K562 (cell line): ENCODE data around the gene TRIM44. TPM values are rescaled to one million over a fixed set of nuclear protein-coding genes. Genes with fewer than 3 reads are reported as not detected.

Experiments used
- ATAC-seq: fragments of 200-7000 bp; cut with Tn5 transposase; 3 replicates; pipeline ENCODE4 v1.9.1; 2020; ENCODE audit warnings: moderate library complexity
- BruUV-seq: library from RNA; stranded (reverse); fragments of 400-500 nt; replicated peaks from 2 replicates; lab custom pipeline; 2021; lab: Mats Ljungman, UMichigan
- CTCF ChIA-PET: fragments of 300-600 bp; formaldehyde crosslinking; extraction: SDS; loops from one replicate; lab custom pipeline; 2021; ENCODE audit warnings: low intra/inter-chr PET ratio; lab: Yijun Ruan, JAX
- POLR2A ChIA-PET: fragments of 300-600, 350-650 bp; sonication (Branson Sonifier 250); formaldehyde crosslinking; extraction: SDS; loops from one replicate; lab custom pipeline; 2021; ENCODE audit warnings: antibody characterized with exemption, inconsistent platforms; lab: Yijun Ruan, JAX
- DNase-seq, 4 experiments: peaks; one replicate each; pipeline versions ENCODE4 v3.0.0 to v3.0.0-alpha.2; 2011 to 2018; ENCODE audit warnings: low spot score in 3 of 4, mixed read lengths in 3 of 4; ENCODE audit errors: extremely low read depth in 1 of 4
- FAIRE-seq: peaks from 2 replicates; lab custom pipeline; 2011; peaks lifted over from hg19 to GRCh38; lab: Jason Lieb, UNC
- H2AFZ ChIP-seq: 2 replicates; pipeline ENCODE4 v1.6.0; 2011; ENCODE audit warnings: low read depth, low read length, control low read depth, inconsistent platforms
- H3K27ac ChIP-seq: fragments of 200-600 bp; 3 replicates; pipeline ENCODE4 v1.8.0; 2011; ENCODE audit warnings: low read depth, mild to moderate bottlenecking, control low read depth, inconsistent platforms, low read length, moderate library complexity, mixed read lengths; ENCODE audit errors: extremely low read depth
- H3K27me3 ChIP-seq, 2 experiments: fragments of 300-600 bp in 1 of 2; 2 replicates in 1 of 2; 3 replicates in 1 of 2; pipeline versions ENCODE4 v1.6.0 to v1.8.0; 2011; ENCODE audit warnings: inconsistent platforms in 2 of 2, low read length in 2 of 2, mild to moderate bottlenecking in 1 of 2, mixed read lengths in 1 of 2, moderate library complexity in 1 of 2; ENCODE audit not compliant: control insufficient read depth in 2 of 2, insufficient read depth in 2 of 2
- H3K36me3 ChIP-seq: fragments of 300-600 bp; 3 replicates; pipeline ENCODE4 v1.8.0; 2011; ENCODE audit warnings: mild to moderate bottlenecking, low read length, inconsistent platforms; ENCODE audit not compliant: control insufficient read depth, insufficient read depth
- H3K4me1 ChIP-seq, 2 experiments: fragments of 200-600 bp in 1 of 2; replicated peaks in 1 of 2; 2 replicates in 1 of 2; 3 replicates in 1 of 2; pipeline versions ENCODE4 v1.5.1 to v1.8.0; 2011; ENCODE audit warnings: inconsistent platforms in 2 of 2, low read length in 2 of 2, mild to moderate bottlenecking in 1 of 2, mixed read lengths in 1 of 2, moderate library complexity in 1 of 2; ENCODE audit not compliant: control insufficient read depth in 2 of 2, insufficient read depth in 2 of 2
- H3K4me2 ChIP-seq: 2 replicates; pipeline ENCODE4 v1.6.1; 2011; ENCODE audit warnings: low read length, control low read depth, inconsistent platforms, mixed read lengths; ENCODE audit not compliant: insufficient read depth
- H3K4me3 ChIP-seq: fragments of 200-600 bp; sonication (generic), shearing (Covaris generic); 2 replicates; pipeline ENCODE4 v1.5.1; 2016; ENCODE audit warnings: control low read depth, inconsistent platforms
- H3K79me2 ChIP-seq: fragments of 200-600 bp; 3 replicates; pipeline ENCODE4 v1.8.0; 2011; ENCODE audit warnings: low read length, inconsistent platforms; ENCODE audit not compliant: control insufficient read depth, insufficient read depth
- H3K9ac ChIP-seq, 2 experiments: 2 replicates each; pipeline versions ENCODE4 v1.6.0 to v1.6.1; 2011; ENCODE audit warnings: low read depth in 2 of 2, low read length in 2 of 2, control low read depth in 1 of 2, inconsistent platforms in 1 of 2, mild to moderate bottlenecking in 1 of 2, mixed read lengths in 1 of 2; ENCODE audit not compliant: insufficient read depth in 1 of 2
- H3K9me1 ChIP-seq: one replicate; pipeline ENCODE4 v1.6.0; 2011; ENCODE audit warnings: inconsistent platforms, mild to moderate bottlenecking, low read length, moderate library complexity; ENCODE audit not compliant: control insufficient read depth, insufficient read depth
- H3K9me3 ChIP-seq: replicated peaks from 2 replicates; pipeline ENCODE4 v1.5.1; 2011; ENCODE audit warnings: low read depth, low read length, inconsistent platforms; ENCODE audit not compliant: control insufficient read depth, insufficient read depth
- H4K20me1 ChIP-seq: replicated peaks from 2 replicates; pipeline ENCODE4 v1.6.1; 2011; ENCODE audit warnings: low read length, inconsistent platforms, mixed read lengths; ENCODE audit not compliant: control insufficient read depth, insufficient read depth
- CBFB ChIP-seq: sonication (generic); formaldehyde crosslinking; IDR thresholded peaks from 2 replicates; pipeline ENCODE4 v1.4.0; 2020; ENCODE audit warnings: mild to moderate bottlenecking, missing genetic modification reagents
- DNMT1 ChIP-seq: fragments of 450-650 bp; IDR thresholded peaks from 2 replicates; pipeline ENCODE4 v1.6.1; 2016; ENCODE audit warnings: antibody characterized with exemption, mild to moderate bottlenecking
- MAZ ChIP-seq, 2 experiments: fragments of 450-650 bp in 1 of 2; sonication (generic) in 1 of 2; formaldehyde crosslinking; IDR thresholded peaks in 1 of 2; conservative IDR thresholded peaks in 1 of 2; 2 replicates each; pipeline versions ENCODE4 v1.4.0 to v1.5.0; 2020; ENCODE audit warnings: mild to moderate bottlenecking in 1 of 2, missing genetic modification reagents in 1 of 2
- PHB2 ChIP-seq: fragments of 450-650 bp; IDR thresholded peaks from 2 replicates; pipeline ENCODE4 v1.6.1; 2017; ENCODE audit warnings: low read depth
- TBL1XR1 ChIP-seq, 2 experiments: IDR thresholded peaks; 2 replicates each; pipeline ENCODE4 v1.6.1; 2012; ENCODE audit warnings: improper control_type of control experiment in 2 of 2, low read length in 2 of 2, mild to moderate bottlenecking in 1 of 2
- TCFL5 ChIP-seq: fragments of 250-450 bp; sonication (Bioruptor Pico); conservative IDR thresholded peaks from 2 replicates; pipeline ENCODE4 v1.6.1; 2021; ENCODE audit warnings: mild to moderate bottlenecking, moderate library complexity, matching md5 sums
- XRCC3 ChIP-seq: fragments of 450-650 bp; IDR thresholded peaks from 2 replicates; pipeline ENCODE4 v1.6.1; 2017; ENCODE audit warnings: mild to moderate bottlenecking, moderate library complexity
- ZNF3 ChIP-seq: fragments of 250-450 bp; sonication (Bioruptor Pico); IDR thresholded peaks from 2 replicates; pipeline ENCODE4 v1.5.0; 2021; ENCODE audit warnings: mild to moderate bottlenecking, moderate library complexity
- ZNF436 ChIP-seq: fragments of 250-450, 450-650 bp; sonication (Bioruptor Pico); formaldehyde crosslinking; IDR thresholded peaks from 2 replicates; pipeline ENCODE4 v1.7.0; 2020; ENCODE audit warnings: mild to moderate bottlenecking
- WGBS: fragments of 100-300 bp; shearing (Covaris generic); methylation state at CpG from one replicate; pipeline ENCODE4 v1.1.6; 2016; ENCODE audit warnings: low coverage, mixed read lengths; ENCODE audit not compliant: insufficient coverage; ENCODE audit errors: missing lambda C conversion rate; 5-methylcytosine and 5-hydroxymethylcytosine counted together
- in situ Hi-C: fragments of 300-500 bp; cut with MboI; formaldehyde crosslinking; loops from 4 replicates; pipeline ENCODE4 v1.15.0; 2018; ENCODE audit warnings: inconsistent platforms, mixed read lengths
- intact Hi-C: fragments of 100-400 bp; cut with micrococcal nuclease; formaldehyde crosslinking; loops from 2 replicates; pipeline ENCODE4 v1.14.2; 2022
- polyA plus RNA-seq, 8 experiments: library from polyadenylated mRNA; depleted of rRNA in 4 of 8; stranded (reverse) in 5 of 8; unstranded in 3 of 8; fragments of >200 nt; fragmentation: Nextera tagmentation in 2 of 8; fragmentation: Illumina TruSeq in 1 of 8; extraction: Ambion mirVana in 2 of 8; extraction: Trizol in 1 of 8; gene quantifications; 2 replicates each; pipeline versions ENCODE4 v1.2.1 to v1.2.3, GENCODE V29; 2011 to 2014; ENCODE audit warnings: inconsistent platforms in 1 of 8, missing spikeins in 1 of 8
- total RNA-seq, 7 experiments: library from RNA; depleted of rRNA in 6 of 7; stranded (reverse); fragments of >200 nt in 6 of 7; fragmentation: Illumina TruSeq in 2 of 7; extraction: Trizol in 2 of 7; gene quantifications; 2 replicates each; pipeline versions ENCODE4 v1.2.1 to v1.2.3, GENCODE V29; 2011 to 2021; ENCODE audit warnings: low replicate concordance in 1 of 7
- TF ChIP-seq, protein P1 (sequence below): fragments of 250-450 bp; sonication (Bioruptor Pico); IDR thresholded peaks from 2 replicates; pipeline ENCODE4 v1.5.0; 2020; ENCODE audit warnings: mild to moderate bottlenecking
- TF ChIP-seq, protein P2 (sequence below): sonication (generic); formaldehyde crosslinking; IDR thresholded peaks from 2 replicates; pipeline ENCODE4 v1.8.0; 2022; ENCODE audit warnings: mild to moderate bottlenecking, missing genetic modification reagents
- TF ChIP-seq, protein P3 (sequence below): sonication (generic); formaldehyde crosslinking; IDR thresholded peaks from 2 replicates; pipeline ENCODE4 v1.8.0; 2022; ENCODE audit warnings: mild to moderate bottlenecking, missing genetic modification reagents
- TF ChIP-seq, protein P4 (sequence below): fragments of 250-450 bp; sonication (Bioruptor Pico); IDR thresholded peaks from 2 replicates; pipeline ENCODE4 v1.5.0; 2021
- TF ChIP-seq, protein P5 (sequence below): IDR thresholded peaks from 3 replicates; pipeline ENCODE4 v1.6.1; 2011; ENCODE audit warnings: borderline replicate concordance, mild to moderate bottlenecking; ENCODE audit not compliant: insufficient read length, insufficient read depth

The TRIM44 gene
- total and polyA plus RNA-seq, 9 of the 15 experiments (the other 6 are each of a cell fraction or from before 2014, with no cell fraction given): 8.3 to 105 (median 37.2) TPM

DNA sequence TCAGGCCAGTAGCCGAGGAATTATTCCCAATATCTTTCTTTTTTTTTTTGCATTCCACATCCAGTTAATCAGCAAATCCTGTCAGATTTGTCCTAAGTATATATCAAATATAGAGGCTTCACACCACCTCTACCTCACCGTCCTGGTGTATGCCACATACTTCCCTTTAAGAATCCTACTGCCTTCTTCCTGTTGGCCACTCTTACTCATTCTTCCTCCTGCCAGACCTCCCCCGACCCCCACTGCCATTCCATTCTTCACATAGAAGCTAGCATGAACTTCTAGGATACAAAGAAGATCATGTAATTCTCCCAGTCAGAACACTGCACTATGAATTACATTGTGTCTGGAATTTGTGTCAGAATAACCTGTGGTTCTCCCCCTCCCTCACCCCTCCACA is 89.5 kb downstream of the TRIM44 start:
- in situ Hi-C loops: no loop called here
- Histone ChIP-seq H3K27ac (no peak overlapping the region), H3K4me2 (no peak overlapping the region), H3K27me3 (no peaks in the 10 kb centered on the region), H3K9ac (no peak overlapping the region), H4K20me1 (no peaks in the 10 kb centered on the region), H3K79me2 (no peaks in the 10 kb centered on the region; the same call in 1 of the 3 replicates), H3K4me1 (no peaks in the 10 kb centered on the region), H3K9me3 (no peaks in the 10 kb centered on the region), H3K36me3 (peaks cover 6% of the 10 kb centered on the region; the same call in 1 of the 3 replicates), H3K9me1 (no peaks in the 10 kb centered on the region), H3K4me3 (no peak overlapping the region), H2AFZ (no peak overlapping the region)
- CTCF ChIA-PET: no interaction called here
- POLR2A ChIA-PET: no interaction called here
- BruUV-seq: no TSS peak
- WGBS: 79% methylated on average over 3 of the region's 3 CpGs
- no peak for ATAC-seq
- no peak for DNase-seq
- no peak for FAIRE-seq
- TF ChIP-seq ZNF3 (no peak), XRCC3 (no peak), TCFL5 (no peak), CBFB (no peak), ZNF436 (CRISPR knock-in tag) (no peak), PHB2 (no peak), MAZ (CRISPR knock-in tag; conservative IDR thresholded peaks at IDR 0.05 in 1 of 2, IDR thresholded peaks at IDR 0.05 in 1 of 2) (no peak), TBL1XR1 (IDR thresholded peaks at IDR 0.05; ENCODE audit: low read length in 2 of 2) (no peak), DNMT1 (no peak)
- TF ChIP-seq, protein P1, sequence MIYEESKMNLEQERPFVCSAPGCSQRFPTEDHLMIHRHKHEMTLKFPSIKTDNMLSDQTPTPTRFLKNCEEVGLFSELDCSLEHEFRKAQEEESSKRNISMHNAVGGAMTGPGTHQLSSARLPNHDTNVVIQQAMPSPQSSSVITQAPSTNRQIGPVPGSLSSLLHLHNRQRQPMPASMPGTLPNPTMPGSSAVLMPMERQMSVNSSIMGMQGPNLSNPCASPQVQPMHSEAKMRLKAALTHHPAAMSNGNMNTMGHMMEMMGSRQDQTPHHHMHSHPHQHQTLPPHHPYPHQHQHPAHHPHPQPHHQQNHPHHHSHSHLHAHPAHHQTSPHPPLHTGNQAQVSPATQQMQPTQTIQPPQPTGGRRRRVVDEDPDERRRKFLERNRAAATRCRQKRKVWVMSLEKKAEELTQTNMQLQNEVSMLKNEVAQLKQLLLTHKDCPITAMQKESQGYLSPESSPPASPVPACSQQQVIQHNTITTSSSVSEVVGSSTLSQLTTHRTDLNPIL (CRISPR knock-in tag): no peak
- TF ChIP-seq, protein P2, sequence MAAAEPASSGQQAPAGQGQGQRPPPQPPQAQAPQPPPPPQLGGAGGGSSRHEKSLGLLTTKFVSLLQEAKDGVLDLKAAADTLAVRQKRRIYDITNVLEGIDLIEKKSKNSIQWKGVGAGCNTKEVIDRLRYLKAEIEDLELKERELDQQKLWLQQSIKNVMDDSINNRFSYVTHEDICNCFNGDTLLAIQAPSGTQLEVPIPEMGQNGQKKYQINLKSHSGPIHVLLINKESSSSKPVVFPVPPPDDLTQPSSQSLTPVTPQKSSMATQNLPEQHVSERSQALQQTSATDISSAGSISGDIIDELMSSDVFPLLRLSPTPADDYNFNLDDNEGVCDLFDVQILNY: no peak
- TF ChIP-seq, protein P3, sequence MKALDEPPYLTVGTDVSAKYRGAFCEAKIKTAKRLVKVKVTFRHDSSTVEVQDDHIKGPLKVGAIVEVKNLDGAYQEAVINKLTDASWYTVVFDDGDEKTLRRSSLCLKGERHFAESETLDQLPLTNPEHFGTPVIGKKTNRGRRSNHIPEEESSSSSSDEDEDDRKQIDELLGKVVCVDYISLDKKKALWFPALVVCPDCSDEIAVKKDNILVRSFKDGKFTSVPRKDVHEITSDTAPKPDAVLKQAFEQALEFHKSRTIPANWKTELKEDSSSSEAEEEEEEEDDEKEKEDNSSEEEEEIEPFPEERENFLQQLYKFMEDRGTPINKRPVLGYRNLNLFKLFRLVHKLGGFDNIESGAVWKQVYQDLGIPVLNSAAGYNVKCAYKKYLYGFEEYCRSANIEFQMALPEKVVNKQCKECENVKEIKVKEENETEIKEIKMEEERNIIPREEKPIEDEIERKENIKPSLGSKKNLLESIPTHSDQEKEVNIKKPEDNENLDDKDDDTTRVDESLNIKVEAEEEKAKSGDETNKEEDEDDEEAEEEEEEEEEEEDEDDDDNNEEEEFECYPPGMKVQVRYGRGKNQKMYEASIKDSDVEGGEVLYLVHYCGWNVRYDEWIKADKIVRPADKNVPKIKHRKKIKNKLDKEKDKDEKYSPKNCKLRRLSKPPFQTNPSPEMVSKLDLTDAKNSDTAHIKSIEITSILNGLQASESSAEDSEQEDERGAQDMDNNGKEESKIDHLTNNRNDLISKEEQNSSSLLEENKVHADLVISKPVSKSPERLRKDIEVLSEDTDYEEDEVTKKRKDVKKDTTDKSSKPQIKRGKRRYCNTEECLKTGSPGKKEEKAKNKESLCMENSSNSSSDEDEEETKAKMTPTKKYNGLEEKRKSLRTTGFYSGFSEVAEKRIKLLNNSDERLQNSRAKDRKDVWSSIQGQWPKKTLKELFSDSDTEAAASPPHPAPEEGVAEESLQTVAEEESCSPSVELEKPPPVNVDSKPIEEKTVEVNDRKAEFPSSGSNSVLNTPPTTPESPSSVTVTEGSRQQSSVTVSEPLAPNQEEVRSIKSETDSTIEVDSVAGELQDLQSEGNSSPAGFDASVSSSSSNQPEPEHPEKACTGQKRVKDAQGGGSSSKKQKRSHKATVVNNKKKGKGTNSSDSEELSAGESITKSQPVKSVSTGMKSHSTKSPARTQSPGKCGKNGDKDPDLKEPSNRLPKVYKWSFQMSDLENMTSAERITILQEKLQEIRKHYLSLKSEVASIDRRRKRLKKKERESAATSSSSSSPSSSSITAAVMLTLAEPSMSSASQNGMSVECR (CRISPR knock-in tag): no peak
- TF ChIP-seq, protein P4, sequence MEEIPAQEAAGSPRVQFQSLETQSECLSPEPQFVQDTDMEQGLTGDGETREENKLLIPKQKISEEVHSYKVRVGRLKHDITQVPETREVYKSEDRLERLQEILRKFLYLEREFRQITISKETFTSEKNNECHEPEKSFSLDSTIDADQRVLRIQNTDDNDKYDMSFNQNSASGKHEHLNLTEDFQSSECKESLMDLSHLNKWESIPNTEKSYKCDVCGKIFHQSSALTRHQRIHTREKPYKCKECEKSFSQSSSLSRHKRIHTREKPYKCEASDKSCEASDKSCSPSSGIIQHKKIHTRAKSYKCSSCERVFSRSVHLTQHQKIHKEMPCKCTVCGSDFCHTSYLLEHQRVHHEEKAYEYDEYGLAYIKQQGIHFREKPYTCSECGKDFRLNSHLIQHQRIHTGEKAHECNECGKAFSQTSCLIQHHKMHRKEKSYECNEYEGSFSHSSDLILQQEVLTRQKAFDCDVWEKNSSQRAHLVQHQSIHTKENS (CRISPR knock-in tag): no peak
- TF ChIP-seq, protein P5, sequence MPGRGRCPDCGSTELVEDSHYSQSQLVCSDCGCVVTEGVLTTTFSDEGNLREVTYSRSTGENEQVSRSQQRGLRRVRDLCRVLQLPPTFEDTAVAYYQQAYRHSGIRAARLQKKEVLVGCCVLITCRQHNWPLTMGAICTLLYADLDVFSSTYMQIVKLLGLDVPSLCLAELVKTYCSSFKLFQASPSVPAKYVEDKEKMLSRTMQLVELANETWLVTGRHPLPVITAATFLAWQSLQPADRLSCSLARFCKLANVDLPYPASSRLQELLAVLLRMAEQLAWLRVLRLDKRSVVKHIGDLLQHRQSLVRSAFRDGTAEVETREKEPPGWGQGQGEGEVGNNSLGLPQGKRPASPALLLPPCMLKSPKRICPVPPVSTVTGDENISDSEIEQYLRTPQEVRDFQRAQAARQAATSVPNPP: no peak
- intact Hi-C loops: no loop called here
